ENCODE results near the gene AGBL1. TPM values are rescaled to one million over a fixed set of nuclear protein-coding genes. Genes with fewer than 3 reads are reported as not detected.

The AGBL1 gene
- total RNA-seq, 3 donors from 2014 or later (not counting 1 experiment from before 2014, with no cell fraction given) = not detected

- peaks cover 0 to 2% of the 10 kb centered on the region in 2 donors for H3K9me3 Mint-ChIP-seq
- intact Hi-C loops (cut with micrococcal nuclease) = no loop called here
- no peak overlapping the region for H3K27ac Mint-ChIP-seq
- no peak for TF ChIP-seq CTCF (IDR thresholded peaks at IDR 0.05)
- no peaks in the 10 kb centered on the region for H3K4me1 Mint-ChIP-seq
- no peak overlapping the region for H3K4me3 Mint-ChIP-seq
- Histone ChIP-seq H3K36me3 (ENCODE audit: control insufficient read depth, insufficient read depth, low read length) (no peaks in the 10 kb centered on the region), H3K9me3 (ENCODE audit: control insufficient read depth, insufficient read depth, low read length) (no peaks in the 10 kb centered on the region), H3K27me3 (ENCODE audit: control insufficient read depth, insufficient read depth, low read length) (no peaks in the 10 kb centered on the region), H3K4me1 (ENCODE audit: control insufficient read depth, insufficient read depth, low read length) (no peaks in the 10 kb centered on the region), H3K27ac (ENCODE audit: low read length) (no peak overlapping the region), H3K4me3 (ENCODE audit: low read length) (no peak overlapping the region)
- no peak for ATAC-seq
- H3K36me3 Mint-ChIP-seq = no peaks in the 10 kb centered on the region
- WGBS (ENCODE audit: insufficient coverage) = 31% methylated on average over 1 of the region's 1 CpG
- H3K27me3 Mint-ChIP-seq (ENCODE audit: low read depth in 2 of 2) = peaks cover 8 to 9% of the 10 kb centered on the region in 2 donors
- DNase-seq = no peak
These were observed 634.6 kb downstream of the AGBL1 start for GRCh38 chr15:86714241-86714640.

DNA sequence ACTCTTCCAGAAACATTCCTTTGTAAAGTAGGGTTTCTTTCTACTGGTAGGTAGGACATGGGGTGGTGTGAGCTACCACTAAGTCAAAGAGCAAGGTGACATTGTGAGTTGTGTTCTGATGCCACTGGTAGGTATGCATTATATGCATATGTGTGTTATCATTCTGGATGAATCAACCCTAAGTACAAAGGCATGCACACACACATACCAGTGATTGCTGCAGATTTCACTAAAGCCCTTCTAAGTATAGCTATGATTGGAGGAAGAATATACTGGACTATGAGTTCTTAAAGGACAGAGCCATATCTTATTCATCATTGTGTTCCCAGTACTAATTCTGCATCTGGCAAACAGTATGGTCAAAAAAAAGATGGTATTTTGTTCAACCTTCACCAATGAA is 646.0 kb downstream of the AGBL1 start:
- no peak overlapping the region for H3K4me3 Mint-ChIP-seq
- peaks cover 2 to 3% of the 10 kb centered on the region in 2 donors for H3K9me3 Mint-ChIP-seq
- Histone ChIP-seq H3K4me1 (ENCODE audit: control insufficient read depth, insufficient read depth, low read length) (no peaks in the 10 kb centered on the region), H3K27ac (ENCODE audit: low read length) (no peak overlapping the region), H3K4me3 (ENCODE audit: low read length) (no peak overlapping the region), H3K27me3 (ENCODE audit: control insufficient read depth, insufficient read depth, low read length) (no peaks in the 10 kb centered on the region), H3K9me3 (ENCODE audit: control insufficient read depth, insufficient read depth, low read length) (no peaks in the 10 kb centered on the region), H3K36me3 (ENCODE audit: control insufficient read depth, insufficient read depth, low read length) (no peaks in the 10 kb centered on the region)
- H3K4me1 Mint-ChIP-seq = no peaks in the 10 kb centered on the region
- intact Hi-C loops (cut with micrococcal nuclease) = no loop called here
- no peak for DNase-seq
- ATAC-seq = no peak
- no peak overlapping the region for H3K27ac Mint-ChIP-seq
- H3K27me3 Mint-ChIP-seq (ENCODE audit: low read depth in 2 of 2) = peaks cover under 1 to 12% of the 10 kb centered on the region in 2 donors
- no peak for TF ChIP-seq CTCF (IDR thresholded peaks at IDR 0.05)
- H3K36me3 Mint-ChIP-seq = no peaks in the 10 kb centered on the region

- Mint-ChIP-seq H3K36me3 (no peaks in the 10 kb centered on the region), H3K9me3 (no peaks in the 10 kb centered on the region), H3K27ac (no peak overlapping the region), H3K27me3 (ENCODE audit: low read depth in 2 of 2) (peaks cover 0 to 4% of the 10 kb centered on the region in 2 donors), H3K4me1 (no peaks in the 10 kb centered on the region), H3K4me3 (no peak overlapping the region)
- Histone ChIP-seq H3K9me3 (ENCODE audit: control insufficient read depth, insufficient read depth, low read length) (no peaks in the 10 kb centered on the region), H3K36me3 (ENCODE audit: control insufficient read depth, insufficient read depth, low read length) (no peaks in the 10 kb centered on the region), H3K27me3 (ENCODE audit: control insufficient read depth, insufficient read depth, low read length) (no peaks in the 10 kb centered on the region), H3K4me1 (ENCODE audit: control insufficient read depth, insufficient read depth, low read length) (no peaks in the 10 kb centered on the region), H3K4me3 (ENCODE audit: low read length) (no peak overlapping the region), H3K27ac (ENCODE audit: low read length) (no peak overlapping the region)
- no peak for ATAC-seq
- WGBS (ENCODE audit: insufficient coverage) = 88% methylated on average over 5 of the region's 5 CpGs
- no peak for TF ChIP-seq CTCF (IDR thresholded peaks at IDR 0.05)
- intact Hi-C loops (cut with micrococcal nuclease) = no loop called here
- no peak for DNase-seq
These were observed 655.8 kb downstream of the AGBL1 start for GRCh38 chr15:86735247-86736040.

GRCh38 chr15:86741917-86742316 is 662.2 kb downstream of the AGBL1 start:
- Mint-ChIP-seq H3K27ac (no peak overlapping the region), H3K9me3 (no peaks in the 10 kb centered on the region), H3K36me3 (no peaks in the 10 kb centered on the region), H3K4me3 (no peak overlapping the region), H3K27me3 (ENCODE audit: low read depth in 2 of 2) (peaks cover 0 to 4% of the 10 kb centered on the region in 2 donors), H3K4me1 (no peaks in the 10 kb centered on the region)
- Histone ChIP-seq H3K36me3 (ENCODE audit: control insufficient read depth, insufficient read depth, low read length) (no peaks in the 10 kb centered on the region), H3K9me3 (ENCODE audit: control insufficient read depth, insufficient read depth, low read length) (no peaks in the 10 kb centered on the region), H3K27me3 (ENCODE audit: control insufficient read depth, insufficient read depth, low read length) (no peaks in the 10 kb centered on the region), H3K4me1 (ENCODE audit: control insufficient read depth, insufficient read depth, low read length) (no peaks in the 10 kb centered on the region), H3K4me3 (ENCODE audit: low read length) (no peak overlapping the region), H3K27ac (ENCODE audit: low read length) (no peak overlapping the region)
- intact Hi-C loops (cut with micrococcal nuclease) = loop anchor here (2.0 kb wide), 2 partner anchors 509 to 883 kb away; no protein-coding TSS in a partner anchor
- ATAC-seq (no peak), DNase-seq (no peak)
- no peak for TF ChIP-seq CTCF (IDR thresholded peaks at IDR 0.05)
- WGBS (ENCODE audit: insufficient coverage) = 66% methylated on average over 4 of the region's 4 CpGs
